ENCODE data around the gene PCNA.
"Not testable (repeated sequence)": the region's sequence is repeated elsewhere in the genome, so short reads cannot be mapped to it uniquely, and the experiment has no call there.

The PCNA gene

GRCh38 chr20:5141615-5142014 lies 21.9 kb upstream of the PCNA start:
- peak; percentile 85 for DNase-seq (ENCODE audit: low spot score)

GRCh38 chr20:5140195-5140594 lies 20.4 kb upstream of the PCNA start:
- no peak for DNase-seq (ENCODE audit: low spot score)

- no peak for DNase-seq (ENCODE audit: low spot score)
Measured at GRCh38 chr20:5136096-5136495, 16.3 kb upstream of the PCNA start.

- peak; percentile 76 for DNase-seq (ENCODE audit: low spot score)
Measured at GRCh38 chr20:5135363-5136012, 15.7 kb upstream of the PCNA start.

GRCh38 chr20:5133998-5134397 lies 14.2 kb upstream of the PCNA start:
- DNase-seq (ENCODE audit: low spot score): no peak

- DNase-seq (ENCODE audit: low spot score): no peak
Measured at GRCh38 chr20:5131502-5131901, 11.7 kb upstream of the PCNA start.

- DNase-seq (ENCODE audit: low spot score): no peak
Measured at GRCh38 chr20:5128886-5129285, 9.1 kb upstream of the PCNA start.

GRCh38 chr20:5127859-5128424 lies 8.2 kb upstream of the PCNA start:
- DNase-seq (ENCODE audit: low spot score): no peak

- DNase-seq (ENCODE audit: low spot score): peak; percentile 50
Measured at GRCh38 chr20:5127204-5127858, 7.6 kb upstream of the PCNA start.

- DNase-seq (ENCODE audit: low spot score): peak; percentile 99
Measured at GRCh38 chr20:5126512-5127203, 6.9 kb upstream of the PCNA start, which contains the start of gene CDS2. Gene CDS2 (plus strand): TSS chr20:5127008. CDS start chr20:5127093, 85 bp downstream.

GRCh38 chr20:5122873-5123260 lies 3.1 kb upstream of the PCNA start:
- DNase-seq (ENCODE audit: low spot score): no peak

- DNase-seq (ENCODE audit: low spot score): no peak
Measured at GRCh38 chr20:5120185-5120476, 373 bp upstream of the PCNA start.

GRCh38 chr20:5119143-5119434 lies 669 bp downstream of the PCNA start:
- no peak for DNase-seq (ENCODE audit: low spot score)

- no peak for DNase-seq (ENCODE audit: low spot score)
Measured at GRCh38 chr20:5118220-5119142, 1.3 kb downstream of the PCNA start.

GRCh38 chr20:5116875-5117274 lies 2.9 kb downstream of the PCNA start:
- DNase-seq (ENCODE audit: low spot score): no peak

- no peak for DNase-seq (ENCODE audit: low spot score)
Measured at GRCh38 chr20:5114403-5114802, 5.4 kb downstream of the PCNA start.

- no peak for DNase-seq (ENCODE audit: low spot score)
Measured at GRCh38 chr20:5113615-5113986, 6.2 kb downstream of the PCNA start.

GRCh38 chr20:5109276-5109675 lies 10.5 kb downstream of the PCNA start:
- DNase-seq (ENCODE audit: low spot score): peak; percentile 48

- no peak for DNase-seq (ENCODE audit: low spot score)
Measured at GRCh38 chr20:5104479-5104878, 15.3 kb downstream of the PCNA start.

GRCh38 chr20:5100684-5101347 lies 18.9 kb downstream of the PCNA start:
- peak; percentile 70 for DNase-seq (ENCODE audit: low spot score)

- not testable (repeated sequence) for DNase-seq (ENCODE audit: low spot score)
Measured at GRCh38 chr20:5099909-5100308, 19.8 kb downstream of the PCNA start.

GRCh38 chr20:5099009-5099408 lies 20.7 kb downstream of the PCNA start:
- not testable (repeated sequence) for DNase-seq (ENCODE audit: low spot score)
